ENCODE data around the gene TBX2.
"Not testable (repeated sequence)": the region's sequence is repeated elsewhere in the genome, so short reads cannot be mapped to it uniquely, and the experiment has no call there.

The TBX2 gene

DNA sequence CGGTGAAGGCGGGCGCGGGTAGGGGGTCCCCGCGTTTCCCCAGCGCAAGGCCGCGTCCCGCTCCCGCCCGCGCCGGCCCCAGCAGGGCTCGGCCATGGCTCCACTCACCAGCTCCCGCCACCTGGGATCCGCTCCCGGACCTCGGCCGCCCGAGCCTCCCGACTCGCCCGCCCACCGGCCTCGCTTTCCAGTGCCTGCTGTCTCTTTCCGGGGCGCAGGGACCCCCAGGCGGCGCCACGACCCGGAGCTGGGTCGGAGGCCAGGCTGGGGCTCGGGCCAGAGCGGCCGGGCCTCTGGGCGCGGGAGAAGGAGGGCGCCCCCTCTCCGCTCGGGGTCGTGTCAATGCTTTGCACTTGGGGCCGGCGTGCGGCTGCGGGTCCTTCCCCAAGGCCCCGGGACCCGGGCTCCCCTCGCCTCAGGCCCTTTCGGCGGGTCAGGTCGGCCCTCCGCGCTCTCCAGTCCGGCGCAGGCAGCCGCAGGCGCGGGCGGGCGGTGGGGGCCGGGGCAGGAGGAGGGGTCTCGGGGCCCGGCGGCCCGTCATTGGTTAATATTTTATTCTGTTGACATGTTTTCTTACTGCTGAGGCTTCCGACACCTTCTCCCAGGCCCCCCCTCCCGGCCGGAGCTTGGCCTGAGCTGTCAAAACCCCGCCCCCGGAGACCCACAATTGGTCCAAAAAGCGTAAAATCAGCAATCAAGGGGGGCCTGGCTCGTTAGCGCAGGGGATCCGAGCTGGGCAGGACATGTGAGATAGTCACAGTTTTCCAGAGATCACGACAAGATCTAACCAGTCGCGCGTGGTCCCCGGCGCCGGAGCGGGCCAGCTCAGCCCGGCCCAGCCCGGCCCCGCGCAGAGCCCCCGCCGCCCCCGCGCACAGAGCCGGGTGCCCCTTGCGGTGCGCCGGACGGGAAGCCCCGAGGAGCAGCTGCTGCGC lies at the start of gene TBX2:
Gene TBX2 (plus strand): TSS at position 713 of the 935 bp plus-strand sequence. CDS start 334 bp downstream, outside the sequence.
- no peak for DNase-seq (ENCODE audit: low read depth)

GRCh38 chr17:61351745-61352407 lies 47.8 kb upstream of the TBX2 start:
- DNase-seq (ENCODE audit: low read depth): no peak

DNA sequence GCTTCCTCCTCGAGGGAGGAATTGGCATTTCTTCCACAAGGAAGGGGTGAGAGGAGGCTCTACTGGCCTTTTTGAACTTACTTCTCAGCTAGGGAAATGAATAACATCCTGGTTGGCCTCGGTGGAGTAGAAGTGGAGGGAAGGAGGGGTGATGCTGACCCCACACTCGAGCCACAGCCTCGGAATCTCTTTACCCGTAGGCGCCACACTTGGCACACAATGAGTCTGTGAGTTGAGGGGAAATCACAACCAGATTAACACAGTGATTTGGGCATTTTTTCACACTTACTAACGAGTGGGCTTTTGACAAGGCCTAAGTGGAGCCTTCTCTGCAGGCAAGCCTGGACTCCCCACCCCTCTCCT lies 47.3 kb upstream of the TBX2 start:
- no peak for DNase-seq (ENCODE audit: low read depth)

DNA sequence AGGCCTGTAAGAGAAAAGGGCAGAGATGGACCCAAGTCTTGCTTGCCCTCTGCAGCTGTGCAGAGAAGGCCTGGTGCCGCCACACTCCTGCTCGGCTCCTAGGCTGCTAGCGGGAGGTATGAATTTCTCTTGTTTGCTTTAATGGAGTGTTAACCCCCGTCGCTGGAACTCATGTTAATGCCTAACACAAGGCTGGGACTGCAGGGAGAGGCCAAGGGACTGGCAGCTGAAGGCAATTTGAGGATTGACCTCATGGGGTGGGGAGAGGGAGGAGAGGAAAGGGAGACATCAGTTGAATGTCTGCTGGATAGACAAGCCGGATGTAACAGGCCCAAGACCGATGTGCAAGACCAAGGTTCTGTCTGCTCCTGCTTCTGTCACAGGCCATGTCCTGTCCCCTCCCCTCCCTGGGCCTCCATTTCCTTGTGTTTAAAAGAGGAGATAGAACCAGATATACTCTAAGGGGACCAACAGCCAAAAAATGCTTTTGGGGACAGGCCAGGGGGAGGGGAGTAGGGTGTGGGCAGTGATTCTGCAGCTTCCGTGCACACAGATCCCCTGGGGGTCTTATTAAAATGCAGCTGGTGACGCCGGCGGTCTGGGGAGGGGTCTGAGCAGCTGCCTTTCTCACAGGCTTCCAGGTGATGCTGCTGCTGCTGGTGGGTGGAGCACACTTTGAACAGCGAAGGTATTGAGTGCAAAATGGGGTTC lies 46.7 kb upstream of the TBX2 start:
- DNase-seq (ENCODE audit: low read depth): no peak

DNA sequence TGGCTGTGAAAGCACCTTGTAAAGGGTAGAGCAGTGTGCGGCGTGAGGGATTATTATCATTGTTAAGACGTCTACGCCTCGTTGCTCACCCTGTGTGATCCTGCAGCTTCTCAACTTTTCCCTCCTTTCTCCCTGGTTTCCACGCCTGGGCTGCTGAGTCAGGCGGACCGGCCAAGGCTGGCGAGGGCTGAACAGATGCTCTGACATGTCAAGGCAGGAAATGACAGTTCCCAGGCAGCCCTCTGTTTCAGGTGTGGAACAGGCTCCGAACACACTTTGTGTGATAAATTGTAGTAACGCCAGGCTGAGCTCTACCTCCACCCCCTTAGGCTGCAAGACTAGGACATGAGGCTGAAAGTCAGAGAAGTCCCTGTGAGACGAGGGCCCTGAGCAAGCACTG lies 46.0 kb upstream of the TBX2 start:
- DNase-seq (ENCODE audit: low read depth): no peak

- DNase-seq (ENCODE audit: low read depth): no peak
These were observed 44.5 kb upstream of the TBX2 start for GRCh38 chr17:61354895-61355874.

- not testable (repeated sequence) for DNase-seq (ENCODE audit: low read depth)
These were observed 42.6 kb upstream of the TBX2 start for GRCh38 chr17:61357061-61357460.

DNA sequence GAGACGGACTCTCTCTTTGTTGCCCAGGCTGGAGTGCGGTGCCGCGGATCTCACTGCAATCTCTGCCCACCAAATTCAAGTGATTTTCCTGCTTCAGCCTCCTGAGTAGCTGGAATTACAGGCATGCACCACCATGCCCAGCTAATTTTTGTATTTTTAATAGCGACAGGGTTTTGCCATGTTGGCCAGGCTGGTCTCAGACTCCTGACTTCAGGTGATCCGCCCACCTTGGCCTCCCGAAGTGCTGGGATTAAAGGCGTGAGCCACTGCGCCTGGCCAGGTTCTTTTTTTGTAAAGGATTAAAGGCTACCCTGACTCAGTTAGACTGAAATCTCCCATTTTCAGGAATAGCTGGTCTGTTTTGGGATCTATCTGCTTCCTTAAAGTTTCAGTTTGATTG lies 40.1 kb upstream of the TBX2 start:
- DNase-seq (ENCODE audit: low read depth): not testable (repeated sequence)

GRCh38 chr17:61360318-61360943 lies 39.2 kb upstream of the TBX2 start:
- no peak for DNase-seq (ENCODE audit: low read depth)

DNA sequence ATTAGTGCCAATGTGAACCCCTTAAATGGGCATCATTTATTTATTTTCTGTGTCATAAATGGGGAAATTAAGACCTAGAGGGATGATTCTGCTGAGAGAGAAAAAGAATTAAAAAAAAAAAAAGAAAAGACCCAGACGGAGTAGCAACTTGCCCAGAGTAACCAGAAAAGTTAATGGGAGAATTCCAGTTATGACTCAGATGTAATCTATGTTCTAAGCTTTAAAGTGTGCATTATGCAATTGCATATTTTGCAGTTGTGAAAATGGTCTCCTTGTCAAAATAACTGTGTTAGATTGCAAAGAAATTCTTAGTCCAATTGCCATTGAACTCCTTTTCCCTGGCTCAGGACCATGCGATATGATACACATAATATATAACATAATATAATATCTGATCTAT lies 38.6 kb upstream of the TBX2 start:
- no peak for DNase-seq (ENCODE audit: low read depth)

GRCh38 chr17:61362396-61362795 lies 37.2 kb upstream of the TBX2 start:
- DNase-seq (ENCODE audit: low read depth): no peak

DNA sequence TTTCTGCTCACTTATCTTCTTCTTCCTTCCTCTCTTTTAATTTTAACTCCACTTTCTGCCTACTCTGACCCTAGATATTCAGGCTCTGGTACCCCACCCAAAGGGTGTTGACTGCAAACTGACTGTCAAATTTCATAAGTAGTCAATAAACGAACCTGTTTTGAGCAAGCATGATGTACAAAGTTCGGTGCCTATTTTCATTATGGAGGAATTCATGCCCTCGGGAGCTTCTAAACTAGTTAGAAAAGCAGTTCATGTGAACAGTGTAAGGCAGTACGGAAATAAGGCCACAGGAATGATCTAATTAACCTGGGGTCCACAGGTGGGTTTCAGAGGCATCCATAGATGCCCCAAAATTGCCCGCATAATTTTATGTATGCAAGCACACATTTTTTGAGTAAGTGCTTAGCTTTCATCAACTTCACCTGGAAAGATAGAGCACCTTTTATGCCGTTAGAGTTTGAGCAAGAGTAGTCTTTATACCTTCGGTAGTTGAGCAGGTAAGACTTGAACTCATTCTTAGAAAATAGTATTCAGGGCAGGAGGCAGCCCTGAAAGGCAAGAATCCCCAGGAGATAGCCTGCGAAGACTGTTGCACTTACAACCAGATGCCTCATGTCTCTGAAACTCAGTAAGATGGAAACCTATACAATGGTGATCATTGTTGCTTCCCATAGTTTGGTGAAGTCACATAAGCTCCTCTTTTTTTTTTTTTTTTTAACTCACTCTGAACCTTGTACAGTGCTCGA lies 36.6 kb upstream of the TBX2 start:
- no peak for DNase-seq (ENCODE audit: low read depth)

DNA sequence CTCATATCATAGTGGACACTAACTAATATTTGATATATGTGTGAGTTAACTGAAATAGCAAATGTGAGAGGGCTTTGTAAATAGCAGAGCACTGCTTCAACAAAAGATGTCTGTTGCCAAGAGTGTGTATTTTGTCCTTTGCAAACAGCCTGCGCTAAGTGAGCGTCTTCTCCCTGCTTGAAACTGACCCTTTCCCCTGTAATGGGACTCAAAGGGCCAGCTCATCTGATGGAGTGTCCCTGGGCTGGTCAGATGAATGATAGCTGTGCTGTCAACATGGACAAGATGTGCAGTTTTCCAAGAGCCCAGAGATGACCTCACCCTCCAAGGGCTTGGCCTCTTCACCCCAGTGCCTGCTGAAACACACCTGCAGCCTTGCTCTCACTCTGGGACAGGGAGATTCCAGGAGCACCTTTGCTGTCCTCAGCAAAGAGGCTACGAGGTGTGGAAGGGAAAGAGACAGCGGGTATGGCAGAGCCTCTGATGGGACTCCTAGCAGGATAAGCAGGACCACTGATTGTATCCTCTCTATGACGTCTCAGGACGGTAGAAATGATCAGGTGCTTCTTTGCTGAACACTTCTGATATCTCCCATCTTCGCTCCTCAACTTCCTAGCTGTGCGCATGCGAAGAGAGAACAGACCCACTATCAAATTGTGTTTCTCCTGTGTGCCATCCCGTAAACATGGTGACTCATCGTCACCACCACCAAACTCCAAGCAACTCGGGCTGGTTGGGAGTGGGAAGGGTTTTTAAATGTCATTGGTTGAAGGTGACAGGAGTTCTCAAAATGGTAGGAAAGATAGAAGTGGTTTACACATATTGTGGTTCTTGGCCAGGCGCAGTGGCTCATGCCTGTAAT lies 35.8 kb upstream of the TBX2 start:
- DNase-seq (ENCODE audit: low read depth): no peak

- DNase-seq (ENCODE audit: low read depth): no peak
These were observed 35.2 kb upstream of the TBX2 start for GRCh38 chr17:61364463-61364846.

DNA sequence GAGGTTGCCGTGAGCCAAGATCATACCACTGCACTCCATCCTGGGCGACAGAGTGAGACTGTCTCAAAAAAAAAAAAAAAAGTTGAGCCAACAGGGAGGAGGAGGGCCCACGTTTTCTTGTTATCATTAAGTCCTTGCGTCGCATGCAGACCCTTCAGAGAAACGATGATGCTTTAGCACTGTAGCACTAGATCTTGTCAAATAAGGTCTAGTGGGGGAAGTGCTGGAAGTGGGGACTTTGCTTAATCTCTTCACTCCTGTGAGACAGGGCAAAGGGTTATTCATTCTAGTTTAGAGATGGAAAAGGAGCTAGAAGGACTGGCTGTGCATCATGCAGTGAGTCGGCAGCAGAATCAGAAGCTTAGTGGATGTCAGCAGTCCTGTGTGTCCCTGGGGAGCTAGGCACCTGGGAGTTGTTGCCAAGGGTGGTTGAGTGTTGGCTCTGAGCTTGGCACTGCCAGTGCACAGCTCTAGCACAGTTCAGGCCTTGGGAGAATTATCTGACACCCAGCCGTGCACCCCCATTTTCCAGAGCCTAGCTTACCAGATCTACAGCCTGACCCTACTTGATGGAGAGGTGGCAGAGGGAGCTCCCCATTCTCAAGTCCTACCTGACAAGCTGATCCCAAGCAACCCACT lies 33.4 kb upstream of the TBX2 start:
- no peak for DNase-seq (ENCODE audit: low read depth)

- DNase-seq (ENCODE audit: low read depth): no peak
These were observed 32.8 kb upstream of the TBX2 start for GRCh38 chr17:61366715-61367413.

DNA sequence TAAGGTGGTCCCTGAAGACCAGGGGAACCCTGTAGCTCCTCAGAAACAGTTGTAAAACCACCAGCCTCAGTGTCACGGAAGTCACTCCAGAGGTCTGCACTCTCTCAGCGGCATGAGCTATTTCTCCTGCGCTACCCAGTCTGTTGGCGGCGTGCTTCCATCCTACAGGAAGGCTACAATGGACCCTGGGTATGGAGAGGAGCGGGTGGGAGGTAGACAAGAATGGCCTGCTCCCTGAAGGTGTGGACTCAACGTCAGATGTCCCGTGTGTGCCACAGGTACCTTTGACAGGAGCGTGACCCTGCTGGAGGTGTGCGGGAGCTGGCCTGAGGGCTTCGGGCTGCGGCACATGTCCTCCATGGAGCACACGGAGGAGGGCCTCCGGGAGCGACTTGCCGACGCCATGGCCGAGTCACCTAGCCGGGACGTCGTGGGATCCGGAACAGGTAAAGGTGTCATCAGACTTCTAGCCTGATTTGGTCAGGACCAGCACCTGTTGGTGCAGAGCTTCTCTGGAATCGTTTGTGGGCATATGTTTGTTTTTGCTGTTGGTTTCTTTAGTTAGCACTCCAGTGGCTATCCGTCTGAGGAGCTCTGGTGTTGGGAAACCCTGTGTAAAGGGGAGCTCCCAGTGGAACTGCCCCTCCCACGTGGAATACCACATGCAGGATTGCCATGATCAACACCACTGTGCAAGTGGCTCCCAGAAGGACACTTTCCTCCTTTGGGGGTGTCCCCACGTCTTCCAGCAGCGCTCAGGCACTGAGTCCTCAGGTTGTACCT lies 31.4 kb upstream of the TBX2 start:
- DNase-seq (ENCODE audit: low read depth): no peak

All from stimulated activated CD8-positive, alpha-beta memory T cell treated with anti-CD3 and anti-CD28 coated beads, Interleukin-4, amount 100 ng/mL, for 24 hours (primary cell).